Epithelial cell of esophagus (primary cell): ENCODE measurements around the gene ARHGAP26.
A peak's percentile ranks its signal among the peaks of the same experiment; 100 is the strongest.

Source experiments
- DNase-seq: peaks from one replicate; pipeline ENCODE4 v3.0.0; 2010; ENCODE audit warnings: low read depth
- H3K4me3 ChIP-seq: 2 replicates; pipeline ENCODE4 v1.5.1; 2011; ENCODE audit warnings: mild to moderate bottlenecking, low read length, control low read depth
- CTCF ChIP-seq: IDR thresholded peaks from 2 replicates; pipeline ENCODE4 v1.5.1; 2011; ENCODE audit warnings: low read depth, mild to moderate bottlenecking, low read length, control low read depth, inconsistent platforms; ENCODE audit not compliant: insufficient read depth; ENCODE audit errors: missing control alignments

The ARHGAP26 gene

GRCh38 chr5:142827934-142828576 is 57.9 kb downstream of the ARHGAP26 start:
- DNase-seq, result peak; percentile 24
- H3K4me3 ChIP-seq, result no peak overlapping the region
- TF ChIP-seq CTCF, result no peak

GRCh38 chr5:142828797-142829535 is 58.8 kb downstream of the ARHGAP26 start:
- no peak for DNase-seq
- TF ChIP-seq CTCF, result no peak
- H3K4me3 ChIP-seq, result no peak overlapping the region

GRCh38 chr5:142829801-142830220 is 59.6 kb downstream of the ARHGAP26 start:
- no peak for TF ChIP-seq CTCF
- H3K4me3 ChIP-seq, result no peak overlapping the region
- DNase-seq, result no peak

GRCh38 chr5:142830241-142831008 is 60.2 kb downstream of the ARHGAP26 start:
- H3K4me3 ChIP-seq, result no peak overlapping the region
- no peak for TF ChIP-seq CTCF
- peak; percentile 22 for DNase-seq

- no peak for TF ChIP-seq CTCF
- no peak for DNase-seq
- no peak overlapping the region for H3K4me3 ChIP-seq
Measured at GRCh38 chr5:142831009-142831383, 60.8 kb downstream of the ARHGAP26 start.

GRCh38 chr5:142832263-142832662 is 62.1 kb downstream of the ARHGAP26 start:
- no peak for TF ChIP-seq CTCF
- no peak overlapping the region for H3K4me3 ChIP-seq
- no peak for DNase-seq
